CD14-positive monocyte (primary cell): ENCODE data around the gene MED27. TPM values are rescaled to one million over a fixed set of nuclear protein-coding genes. Genes with fewer than 3 reads are reported as not detected.

ENCODE experiments used
- DNase-seq, 3 donors: peaks; one replicate each; pipeline ENCODE4 v3.0.0-alpha.2; 2011 to 2022
- H2AFZ ChIP-seq: 2 replicates; pipeline ENCODE4 v1.6.0; 2012; ENCODE audit warnings: mild to moderate bottlenecking, low read depth, low read length, inconsistent platforms; ENCODE audit not compliant: insufficient read depth, poor library complexity, severe bottlenecking
- H3K27ac ChIP-seq, 2 donors: 1 replicate in 1 of 2; 2 replicates in 1 of 2; pipeline ENCODE4 v1.5.1; 2012 to 2013; ENCODE audit warnings: low read length in 2 of 2, control low read depth in 1 of 2, inconsistent platforms in 1 of 2, low read depth in 1 of 2, mild to moderate bottlenecking in 1 of 2
- H3K27me3 ChIP-seq, 2 donors: one replicate each; pipeline versions ENCODE4 v1.6.0 to v1.6.1; 2011 to 2013; ENCODE audit warnings: low read length in 2 of 2; ENCODE audit not compliant: control insufficient read depth in 2 of 2, insufficient read depth in 2 of 2
- H3K36me3 ChIP-seq, 2 donors: replicated peaks in 1 of 2; 1 replicate in 1 of 2; 2 replicates in 1 of 2; pipeline versions ENCODE4 v1.5.1 to v1.6.1; 2012 to 2013; ENCODE audit warnings: low read length in 2 of 2, control low read depth in 1 of 2, inconsistent platforms in 1 of 2, mild to moderate bottlenecking in 1 of 2; ENCODE audit not compliant: insufficient read depth in 2 of 2, control insufficient read depth in 1 of 2
- H3K4me1 ChIP-seq, 2 donors: 1 replicate in 1 of 2; 2 replicates in 1 of 2; pipeline versions ENCODE4 v1.5.1 to v1.6.1; 2012 to 2013; ENCODE audit warnings: low read length in 2 of 2, control low read depth in 1 of 2, inconsistent platforms in 1 of 2, mild to moderate bottlenecking in 1 of 2, moderate library complexity in 1 of 2; ENCODE audit not compliant: insufficient read depth in 2 of 2, control insufficient read depth in 1 of 2
- H3K4me2 ChIP-seq: replicated peaks from 2 replicates; pipeline ENCODE3; 2012; ENCODE audit warnings: low read length, moderate library complexity, mild to moderate bottlenecking; ENCODE audit not compliant: poor library complexity, severe bottlenecking; ENCODE audit errors: extremely low read depth
- H3K4me3 ChIP-seq, 3 experiments: fragments of 200-600 bp in 1 of 3; sonication (generic) in 1 of 3; replicated peaks in 1 of 3; 1 replicate in 2 of 3; 2 replicates in 1 of 3; pipeline ENCODE4 v1.5.1; 2011 to 2013; ENCODE audit warnings: low read length in 3 of 3, mild to moderate bottlenecking in 3 of 3, control low read depth in 2 of 3, low read depth in 2 of 3, inconsistent platforms in 1 of 3, moderate library complexity in 1 of 3
- H3K79me2 ChIP-seq: 2 replicates; pipeline ENCODE4 v1.6.0; 2012; ENCODE audit warnings: mild to moderate bottlenecking, control low read depth, inconsistent platforms, low read length, moderate library complexity; ENCODE audit not compliant: insufficient read depth
- H3K9ac ChIP-seq: 2 replicates; pipeline ENCODE4 v1.6.0; 2017; ENCODE audit warnings: low read length, mild to moderate bottlenecking; ENCODE audit not compliant: insufficient read depth, poor library complexity, severe bottlenecking
- H3K9me3 ChIP-seq, 2 donors: replicated peaks in 1 of 2; 1 replicate in 1 of 2; 2 replicates in 1 of 2; pipeline versions ENCODE4 v1.5.1 to v1.6.1; 2012 to 2013; ENCODE audit warnings: low read length in 2 of 2, control low read depth in 1 of 2; ENCODE audit not compliant: control insufficient read depth in 1 of 2, insufficient read depth in 1 of 2
- H4K20me1 ChIP-seq: 2 replicates; pipeline ENCODE4 v1.6.0; 2012; ENCODE audit warnings: mild to moderate bottlenecking, low read length, control low read depth, moderate library complexity; ENCODE audit not compliant: insufficient read depth
- H3K27ac Mint-ChIP-seq, 7 donors: one replicate each; pipeline ENCODE4 v1.8.0; 2020; ENCODE audit warnings: mild to moderate bottlenecking in 7 of 7, mixed read lengths in 7 of 7, moderate library complexity in 6 of 7, inconsistent platforms in 2 of 7
- H3K27me3 Mint-ChIP-seq, 3 donors: one replicate each; pipeline ENCODE4 v1.8.0; 2021 to 2022; ENCODE audit warnings: low read depth in 3 of 3, mild to moderate bottlenecking in 3 of 3, mixed read lengths in 3 of 3, moderate library complexity in 3 of 3, inconsistent platforms in 1 of 3
- H3K36me3 Mint-ChIP-seq, 2 donors: one replicate each; pipeline ENCODE4 v1.8.0; 2020; ENCODE audit warnings: mixed read lengths in 2 of 2, inconsistent platforms in 1 of 2, mild to moderate bottlenecking in 1 of 2
- H3K4me1 Mint-ChIP-seq: one replicate; pipeline ENCODE4 v1.8.0; 2020; ENCODE audit warnings: mild to moderate bottlenecking, mixed read lengths
- H3K4me3 Mint-ChIP-seq, 2 donors: one replicate each; pipeline ENCODE4 v1.8.0; 2020; ENCODE audit warnings: mild to moderate bottlenecking in 2 of 2, mixed read lengths in 2 of 2, moderate library complexity in 1 of 2
- H3K9me3 Mint-ChIP-seq, 7 donors: one replicate each; pipeline ENCODE4 v1.8.0; 2020 to 2022; ENCODE audit warnings: mixed read lengths in 7 of 7, mild to moderate bottlenecking in 6 of 7, moderate library complexity in 6 of 7, inconsistent platforms in 2 of 7
- WGBS: methylation state at CpG from one replicate; pipeline ENCODE4 v1.1.5; 2013; ENCODE audit warnings: missing lambda C conversion rate; ENCODE audit not compliant: insufficient coverage; 5-methylcytosine and 5-hydroxymethylcytosine counted together
- intact Hi-C, 2 donors: fragments of 100-400 bp; cut with micrococcal nuclease; formaldehyde crosslinking; loops; one replicate each; pipeline versions ENCODE4 v1.15.0 to v1.15.1; 2023
- polyA plus RNA-seq, 3 donors: library from polyadenylated mRNA; depleted of rRNA in 1 of 3; unstranded in 2 of 3; stranded (reverse) in 1 of 3; fragments of 300-500 nt in 2 of 3; fragments of >200 nt in 1 of 3; fragmentation: Illumina TruSeq in 2 of 3; gene quantifications; 1 replicate in 2 of 3; 2 replicates in 1 of 3; pipeline ENCODE4 v1.2.3, GENCODE V29; 2012 to 2021
- TF ChIP-seq, protein P1 (sequence below): fragments of 200-600 bp; IDR thresholded peaks from one replicate; pipeline ENCODE4 v1.8.0; 2022; ENCODE audit warnings: antibody characterized with exemption, mild to moderate bottlenecking

MED27 gene
- polyA plus RNA-seq, 3 donors = 14.0 to 26.9 (median 25.8) TPM

- Histone ChIP-seq H3K4me1 (no peaks in the 10 kb centered on the region), H3K4me3 (no peak overlapping the region), H3K9ac (no peak overlapping the region), H3K4me2 (no peak overlapping the region), H4K20me1 (peaks cover 9% of the 10 kb centered on the region), H2AFZ (no peak overlapping the region), H3K79me2 (no peaks in the 10 kb centered on the region), H3K9me3 (no peaks in the 10 kb centered on the region), H3K36me3 (no peaks in the 10 kb centered on the region), H3K27ac (no peak overlapping the region), H3K27me3 (no peaks in the 10 kb centered on the region)
- TF ChIP-seq, protein P1, sequence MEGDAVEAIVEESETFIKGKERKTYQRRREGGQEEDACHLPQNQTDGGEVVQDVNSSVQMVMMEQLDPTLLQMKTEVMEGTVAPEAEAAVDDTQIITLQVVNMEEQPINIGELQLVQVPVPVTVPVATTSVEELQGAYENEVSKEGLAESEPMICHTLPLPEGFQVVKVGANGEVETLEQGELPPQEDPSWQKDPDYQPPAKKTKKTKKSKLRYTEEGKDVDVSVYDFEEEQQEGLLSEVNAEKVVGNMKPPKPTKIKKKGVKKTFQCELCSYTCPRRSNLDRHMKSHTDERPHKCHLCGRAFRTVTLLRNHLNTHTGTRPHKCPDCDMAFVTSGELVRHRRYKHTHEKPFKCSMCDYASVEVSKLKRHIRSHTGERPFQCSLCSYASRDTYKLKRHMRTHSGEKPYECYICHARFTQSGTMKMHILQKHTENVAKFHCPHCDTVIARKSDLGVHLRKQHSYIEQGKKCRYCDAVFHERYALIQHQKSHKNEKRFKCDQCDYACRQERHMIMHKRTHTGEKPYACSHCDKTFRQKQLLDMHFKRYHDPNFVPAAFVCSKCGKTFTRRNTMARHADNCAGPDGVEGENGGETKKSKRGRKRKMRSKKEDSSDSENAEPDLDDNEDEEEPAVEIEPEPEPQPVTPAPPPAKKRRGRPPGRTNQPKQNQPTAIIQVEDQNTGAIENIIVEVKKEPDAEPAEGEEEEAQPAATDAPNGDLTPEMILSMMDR = no peak
- no peak for DNase-seq
- no peaks in the 10 kb centered on the region for H3K4me1 Mint-ChIP-seq
- intact Hi-C loops = no loop called here
- H3K4me3 Mint-ChIP-seq = no peak overlapping the region
- no peaks in the 10 kb centered on the region for H3K27me3 Mint-ChIP-seq
- H3K27ac Mint-ChIP-seq = no peak overlapping the region
- no peaks in the 10 kb centered on the region for H3K9me3 Mint-ChIP-seq
- WGBS = no CpG with 5 or more reads among the region's 4 CpGs
- peaks cover 0 to 2% of the 10 kb centered on the region in 2 donors for H3K36me3 Mint-ChIP-seq
Observed at GRCh38 chr9:131986576-131986975, 93.1 kb downstream of the MED27 start.

GRCh38 chr9:131986089-131986488, 93.6 kb downstream of the MED27 start:
- WGBS = no CpG with 5 or more reads among the region's 3 CpGs
- H3K79me2 ChIP-seq = no peaks in the 10 kb centered on the region
- no peaks in the 10 kb centered on the region for H3K4me1 ChIP-seq
- no peak for DNase-seq
- H3K9me3 Mint-ChIP-seq = no peaks in the 10 kb centered on the region
- H3K4me2 ChIP-seq = no peak overlapping the region
- no peak overlapping the region for H3K27ac ChIP-seq
- no peak overlapping the region for H2AFZ ChIP-seq
- TF ChIP-seq, protein P1 = no peak
- H4K20me1 ChIP-seq = peaks cover 9% of the 10 kb centered on the region
- H3K36me3 Mint-ChIP-seq = peaks cover 0 to 2% of the 10 kb centered on the region in 2 donors
- no peak overlapping the region for H3K4me3 ChIP-seq
- H3K27me3 Mint-ChIP-seq = no peaks in the 10 kb centered on the region
- no peak overlapping the region for H3K9ac ChIP-seq
- H3K4me1 Mint-ChIP-seq = no peaks in the 10 kb centered on the region
- no peak overlapping the region for H3K27ac Mint-ChIP-seq
- no peaks in the 10 kb centered on the region for H3K9me3 ChIP-seq
- H3K4me3 Mint-ChIP-seq = no peak overlapping the region
- intact Hi-C loops = no loop called here
- H3K36me3 ChIP-seq = no peaks in the 10 kb centered on the region
- no peaks in the 10 kb centered on the region for H3K27me3 ChIP-seq
